HG02763 (cell line): ENCODE results near the gene PORCN.
"Not testable (repeated sequence)": the region's sequence is repeated elsewhere in the genome, so short reads cannot be mapped to it uniquely, and the experiment has no call there.

Experiments
- ATAC-seq: cut with Tn5 transposase; IDR thresholded peaks from one replicate; pipeline ENCODE4 v1.9.1; 2021; ENCODE audit warnings: mild to moderate bottlenecking, moderate library complexity; ENCODE audit not compliant: unreplicated experiment

The PORCN gene

DNA sequence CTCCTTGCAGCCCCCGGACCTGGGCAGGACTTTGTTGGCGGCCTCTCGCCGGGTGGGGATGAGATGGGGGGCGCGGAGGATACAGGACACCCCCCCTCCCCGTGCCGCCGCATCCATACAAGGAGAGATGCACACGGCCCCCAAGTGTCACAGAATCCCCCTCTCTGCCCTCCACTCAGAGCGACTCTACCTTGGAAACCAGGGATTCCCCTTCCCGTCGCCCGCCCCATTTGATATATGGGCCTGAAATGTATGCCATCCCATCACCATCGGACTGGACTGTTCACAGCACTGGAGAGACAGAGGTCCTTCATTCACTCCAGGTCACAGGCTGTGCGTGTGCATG, 426 bp downstream of the PORCN start:
- peak; percentile 14 for ATAC-seq

DNA sequence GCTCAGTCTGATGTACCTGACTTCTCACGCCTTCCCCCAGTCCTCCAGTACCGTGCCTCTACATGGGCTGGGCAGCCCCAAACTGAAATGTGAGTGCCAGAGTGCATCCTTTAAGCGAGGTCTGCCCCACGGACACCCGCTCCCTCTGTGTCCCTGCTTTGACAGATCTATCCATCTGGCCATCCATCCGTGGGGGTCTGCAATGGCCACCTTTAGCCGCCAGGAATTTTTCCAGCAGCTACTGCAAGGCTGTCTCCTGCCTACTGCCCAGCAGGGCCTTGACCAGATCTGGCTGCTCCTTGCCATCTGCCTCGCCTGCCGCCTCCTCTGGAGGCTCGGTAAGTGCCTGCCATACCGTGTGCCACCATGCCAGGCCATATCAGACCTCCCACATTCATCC, 827 bp downstream of the PORCN start:
- ATAC-seq: no peak

DNA sequence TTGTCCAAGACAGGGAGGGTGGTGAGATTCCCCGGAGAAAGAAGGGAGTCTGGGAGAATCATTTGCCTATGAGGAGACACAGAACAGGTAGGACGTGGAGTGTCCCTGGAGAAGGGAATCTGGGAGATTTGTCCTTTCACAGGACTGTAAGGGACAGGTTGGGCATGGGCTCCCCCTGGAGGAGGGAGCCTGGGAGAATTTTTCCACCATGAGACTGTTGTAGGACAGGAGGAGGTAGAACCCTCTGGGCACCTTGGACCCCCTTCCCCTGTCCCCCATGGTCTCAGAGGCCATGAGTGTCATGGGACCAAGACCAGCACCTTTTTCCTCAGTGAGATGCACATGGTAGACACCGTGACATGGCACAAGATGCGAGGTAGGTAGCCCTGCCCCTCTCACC, 2.8 kb downstream of the PORCN start:
- no peak for ATAC-seq

DNA sequence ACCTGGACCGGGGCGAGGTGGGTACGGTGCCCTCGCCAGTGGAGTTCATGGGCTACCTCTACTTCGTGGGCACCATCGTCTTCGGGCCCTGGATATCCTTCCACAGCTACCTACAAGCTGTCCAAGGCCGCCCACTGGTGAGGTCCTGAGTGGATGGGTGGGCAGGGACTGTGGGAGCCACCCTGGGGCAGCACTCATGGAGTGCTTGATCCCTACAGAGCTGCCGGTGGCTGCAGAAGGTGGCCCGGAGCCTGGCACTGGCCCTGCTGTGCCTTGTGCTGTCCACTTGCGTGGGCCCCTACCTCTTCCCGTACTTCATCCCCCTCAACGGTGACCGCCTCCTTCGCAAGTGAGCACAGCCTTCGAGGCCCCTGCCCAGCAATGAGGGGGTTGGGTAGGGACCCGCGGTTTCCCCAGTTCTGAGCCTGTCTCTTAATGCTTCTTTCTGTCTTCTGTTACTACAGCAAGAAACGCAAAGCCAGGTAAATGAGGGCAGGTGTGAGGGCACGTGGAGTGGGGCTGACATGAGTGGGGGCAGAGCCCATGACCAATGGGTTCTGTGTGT, 3.7 kb downstream of the PORCN start:
- no peak for ATAC-seq

DNA sequence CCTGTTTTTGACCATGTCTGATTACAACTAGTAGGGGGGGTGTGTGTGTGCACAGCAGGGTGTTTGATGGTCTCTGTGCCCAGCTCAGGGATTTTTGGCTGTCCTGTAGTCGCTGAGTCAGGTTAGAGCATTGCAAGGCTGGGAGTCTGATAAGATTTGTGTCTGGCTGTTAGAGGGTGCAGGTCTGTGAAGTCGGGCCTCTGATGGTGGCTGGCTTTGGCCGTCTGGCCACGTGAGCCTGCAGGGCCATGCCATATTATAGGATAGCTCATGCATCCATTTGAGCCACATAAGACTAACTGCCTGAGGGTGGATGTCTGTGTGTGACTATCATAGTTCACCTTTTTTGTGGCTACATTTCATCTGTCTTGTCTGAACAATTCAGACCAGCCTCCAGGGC, 4.9 kb downstream of the PORCN start:
- no peak for ATAC-seq

DNA sequence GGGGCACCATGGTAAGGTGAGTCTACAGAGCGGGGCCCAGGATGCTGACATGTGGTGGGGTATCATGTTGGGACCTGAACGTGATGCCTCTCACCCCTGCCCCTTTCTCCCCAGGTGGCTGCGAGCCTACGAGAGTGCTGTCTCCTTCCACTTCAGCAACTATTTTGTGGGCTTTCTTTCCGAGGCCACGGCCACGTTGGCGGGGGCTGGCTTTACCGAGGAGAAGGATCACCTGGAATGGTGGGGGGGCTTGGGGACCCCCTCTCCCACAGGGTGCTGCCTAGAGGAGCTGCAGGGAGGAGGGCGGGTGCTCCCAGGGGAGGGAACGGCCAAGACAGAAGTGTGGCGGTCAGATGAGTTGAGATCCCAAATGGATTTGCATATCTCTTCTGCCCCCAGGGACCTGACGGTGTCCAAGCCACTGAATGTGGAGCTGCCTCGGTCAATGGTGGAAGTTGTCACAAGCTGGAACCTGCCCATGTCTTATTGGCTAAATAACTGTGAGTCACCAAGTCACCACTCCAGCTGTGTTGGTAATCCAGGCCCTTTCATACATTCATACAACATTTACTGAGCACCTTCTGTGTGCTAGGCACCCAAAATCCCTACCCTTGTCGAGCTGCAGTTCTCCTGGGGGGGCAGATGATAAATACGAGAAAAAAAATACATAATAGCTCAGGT, 5.5 kb downstream of the PORCN start:
- no peak for ATAC-seq

DNA sequence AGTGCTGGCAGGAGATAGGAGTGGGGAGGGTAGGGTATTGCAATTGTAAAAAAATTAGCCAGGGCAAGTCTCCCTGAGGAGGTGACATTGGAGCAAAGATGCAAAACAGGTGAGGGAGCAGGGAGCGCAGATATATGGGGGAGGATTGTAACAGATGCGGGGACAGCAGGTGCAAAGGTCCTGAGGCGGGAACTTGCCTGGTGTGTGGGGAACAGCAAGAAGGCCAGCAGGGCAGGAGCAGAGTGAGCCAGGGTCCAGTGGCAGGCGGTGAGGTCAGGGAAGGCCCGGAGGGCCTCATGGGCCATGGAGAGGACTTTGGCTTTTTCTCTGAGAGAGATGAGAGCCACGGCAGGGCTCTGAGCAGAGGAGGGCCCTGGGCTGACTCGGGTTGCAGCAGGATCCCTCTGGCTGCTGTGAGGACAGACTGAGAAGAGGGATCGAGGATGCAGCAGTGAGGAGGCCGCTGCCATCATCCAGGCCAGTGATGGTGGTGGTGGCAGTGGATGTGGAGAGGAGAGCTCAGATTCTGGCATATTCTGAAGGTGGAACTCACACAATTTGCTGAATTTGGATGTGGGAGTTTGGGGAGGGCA, 6.2 kb downstream of the PORCN start:
- ATAC-seq: no peak

DNA sequence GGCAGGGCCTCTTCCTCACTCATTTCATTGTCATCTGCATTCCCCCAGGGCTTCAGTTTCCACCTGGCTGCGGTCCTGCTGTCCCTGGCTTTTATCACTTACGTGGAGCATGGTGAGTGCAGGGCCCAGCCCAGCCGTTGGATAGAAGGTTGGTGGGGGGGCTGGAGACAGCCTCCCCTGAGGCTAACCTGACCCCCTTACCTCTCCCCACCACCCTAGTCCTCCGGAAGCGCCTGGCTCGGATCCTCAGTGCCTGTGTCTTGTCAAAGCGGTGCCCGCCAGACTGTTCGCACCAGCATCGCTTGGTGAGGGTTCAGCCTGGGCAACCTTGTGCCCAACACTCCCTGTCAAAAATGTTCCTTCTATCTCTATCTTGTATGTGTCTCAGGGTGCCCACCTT, 7.0 kb downstream of the PORCN start:
- ATAC-seq: no peak

DNA sequence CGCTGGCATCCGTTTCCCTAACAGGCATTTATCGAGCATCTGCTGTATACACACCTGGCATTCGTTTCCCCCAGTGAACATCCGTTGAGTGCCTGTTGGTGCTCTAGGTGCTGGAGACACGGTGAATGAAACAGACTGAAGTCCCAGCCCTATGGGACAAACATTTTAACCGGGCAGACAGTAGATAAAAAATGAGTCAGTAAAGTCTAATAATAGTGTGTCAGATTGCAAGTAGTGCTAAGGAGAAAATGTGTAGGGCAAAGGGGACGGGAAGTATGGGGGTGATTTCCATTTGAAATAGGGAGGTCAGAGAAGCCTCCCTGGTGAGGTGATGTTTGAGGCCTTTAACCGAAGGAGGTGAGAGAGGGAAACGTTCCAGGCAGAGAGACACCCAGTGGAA, 7.5 kb downstream of the PORCN start:
- ATAC-seq: no peak

DNA sequence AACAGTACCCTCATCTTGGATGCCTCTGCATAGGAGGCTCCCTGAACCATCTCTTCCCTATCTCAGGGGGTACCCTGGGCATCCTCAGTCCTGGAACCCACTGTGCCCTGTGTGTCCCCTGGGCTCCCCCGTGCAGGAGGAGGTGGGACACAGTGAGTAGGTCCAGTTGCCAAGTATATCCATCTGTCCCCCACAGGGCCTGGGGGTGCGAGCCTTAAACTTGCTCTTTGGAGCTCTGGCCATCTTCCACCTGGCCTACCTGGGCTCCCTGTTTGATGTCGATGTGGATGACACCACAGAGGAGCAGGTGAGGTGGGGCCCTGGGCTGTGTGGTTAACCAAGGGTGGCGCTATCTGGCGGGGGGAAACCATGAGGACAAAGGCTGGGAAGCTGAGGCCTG, 8.2 kb downstream of the PORCN start:
- no peak for ATAC-seq

DNA sequence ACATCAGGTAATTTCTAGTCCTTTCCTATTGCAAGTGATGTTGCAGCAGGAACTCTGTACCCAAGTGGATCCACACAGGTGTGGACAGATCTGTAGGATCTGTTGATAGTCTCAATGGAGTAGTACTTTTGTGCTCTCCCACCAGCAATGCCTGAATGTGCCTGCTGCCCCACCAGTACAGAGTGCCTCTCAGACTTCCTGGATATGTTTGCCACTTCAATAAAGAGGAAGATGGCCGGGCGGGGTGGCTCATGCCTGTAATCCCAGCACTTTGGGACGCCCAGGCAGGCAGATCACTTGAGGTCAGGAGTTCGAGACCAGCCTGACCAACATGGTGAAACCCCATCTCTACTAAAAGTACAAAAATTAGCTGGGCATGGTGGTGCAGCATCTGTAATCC, 10.7 kb downstream of the PORCN start:
- ATAC-seq: not testable (repeated sequence)

DNA sequence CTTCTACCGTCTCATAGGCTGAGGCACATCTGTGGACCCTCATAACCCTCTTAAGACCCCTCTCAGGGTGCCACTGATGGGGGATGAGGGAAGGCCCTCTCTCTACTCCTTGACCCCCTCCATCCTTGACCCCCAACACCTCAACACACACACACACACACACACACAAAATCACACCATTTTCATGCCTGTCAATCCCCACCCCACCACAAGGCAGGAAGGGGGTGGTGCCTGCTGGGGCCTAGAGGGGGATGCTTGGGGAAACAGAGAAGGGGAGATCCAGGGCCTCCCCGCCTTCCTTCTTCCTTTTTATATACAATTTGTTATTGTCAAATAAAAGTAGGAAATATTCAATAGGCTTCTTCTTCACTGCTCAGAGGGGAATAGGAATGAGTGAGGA, 11.7 kb downstream of the PORCN start:
- no peak for ATAC-seq

DNA sequence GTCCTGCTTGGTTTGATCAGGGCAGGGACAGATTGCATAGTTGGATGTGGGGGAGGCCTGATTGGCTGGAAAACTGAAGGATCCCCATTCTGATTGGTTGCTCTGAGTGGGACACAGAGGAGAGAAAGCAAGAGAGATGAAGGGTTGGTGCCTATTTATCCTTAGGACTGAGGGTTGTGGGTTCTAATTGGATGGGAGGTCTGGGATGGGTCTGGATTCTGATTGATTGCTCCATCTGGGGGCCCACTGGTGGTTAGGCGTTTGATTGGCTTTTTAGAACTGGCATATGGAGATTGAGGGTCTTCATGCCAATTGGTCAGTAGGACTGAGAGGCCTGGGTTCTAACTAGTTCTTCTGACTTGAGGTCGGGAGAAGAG, 12.2 kb downstream of the PORCN start:
- no peak for ATAC-seq

DNA sequence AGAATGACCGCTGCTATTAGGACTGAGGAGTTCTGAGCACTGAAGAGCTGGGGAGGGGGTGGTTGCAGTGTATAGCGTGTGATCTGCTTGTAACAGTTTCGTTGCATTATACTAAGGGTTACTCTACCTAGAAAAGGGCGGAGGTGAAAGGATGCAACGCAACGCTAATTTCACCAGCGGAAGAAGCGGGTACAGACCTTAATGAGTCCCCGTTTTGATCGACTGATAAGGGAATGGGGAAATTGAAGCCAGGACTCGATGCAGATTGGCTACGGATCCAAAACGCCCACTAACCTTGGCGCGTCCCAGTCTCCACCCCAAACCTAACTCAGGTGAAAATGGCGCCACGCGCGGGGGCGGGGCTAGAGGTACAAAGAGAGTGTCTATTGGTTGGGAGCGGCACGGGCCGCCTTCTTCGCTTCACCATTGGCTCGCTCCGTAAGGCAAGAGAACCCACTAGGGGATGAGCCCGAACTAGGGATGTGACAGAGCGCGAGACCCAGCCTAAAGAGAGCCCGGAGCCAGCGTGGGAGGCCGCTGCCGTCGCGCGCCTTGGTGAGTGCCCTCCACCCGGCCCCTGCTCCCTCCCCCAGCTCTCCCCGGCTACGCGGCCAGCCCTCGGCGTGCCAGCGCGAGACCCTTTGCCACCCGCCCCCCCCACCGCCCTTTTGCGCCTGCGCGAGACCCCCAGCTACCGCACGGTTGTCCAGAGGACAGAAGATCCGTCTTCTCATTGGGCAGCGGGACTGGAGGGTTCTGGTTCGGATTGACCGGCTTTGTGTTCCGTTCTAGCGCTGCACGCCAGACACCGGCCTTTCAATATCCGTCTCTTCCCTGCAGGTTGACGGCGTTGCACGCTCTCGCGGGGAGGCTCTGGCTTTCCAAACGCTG, 12.8 kb downstream of the PORCN start, which contains the start of gene EBP:
Gene EBP, plus strand, starts transcription at position 456 of the 891 bp plus-strand sequence. CDS start 1,964 bp downstream, outside the sequence.
- ATAC-seq: peak; percentile 95

DNA sequence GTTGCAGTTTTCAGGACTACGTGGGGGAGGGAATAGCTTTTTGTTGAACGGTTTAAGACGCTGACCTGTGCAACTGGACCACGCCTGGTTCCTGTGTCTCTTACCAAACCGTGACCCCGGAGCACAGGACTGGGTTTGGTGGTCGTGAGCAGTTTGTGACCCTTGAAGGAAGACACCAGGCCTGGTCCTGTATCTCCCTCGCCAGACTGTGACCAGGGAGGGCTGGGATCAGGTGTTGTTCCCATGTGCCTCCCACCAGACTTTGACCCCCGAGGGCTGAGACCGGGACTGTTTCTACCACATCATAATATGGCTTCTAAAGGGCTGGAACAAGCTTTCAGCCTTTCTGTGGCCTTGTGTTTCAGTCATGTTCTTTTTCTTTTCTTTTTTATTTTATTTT, 13.5 kb downstream of the PORCN start:
- no peak for ATAC-seq

DNA sequence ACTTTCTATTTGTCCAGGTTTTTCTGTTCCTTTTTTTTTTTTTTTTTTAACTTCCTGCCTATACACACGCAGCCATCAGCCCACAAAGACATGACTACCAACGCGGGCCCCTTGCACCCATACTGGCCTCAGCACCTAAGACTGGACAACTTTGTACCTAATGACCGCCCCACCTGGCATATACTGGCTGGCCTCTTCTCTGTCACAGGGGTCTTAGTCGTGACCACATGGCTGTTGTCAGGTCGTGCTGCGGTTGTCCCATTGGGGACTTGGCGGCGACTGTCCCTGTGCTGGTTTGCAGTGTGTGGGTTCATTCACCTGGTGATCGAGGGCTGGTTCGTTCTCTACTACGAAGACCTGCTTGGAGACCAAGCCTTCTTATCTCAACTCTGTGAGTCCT, 14.9 kb downstream of the PORCN start:
- ATAC-seq: no peak

DNA sequence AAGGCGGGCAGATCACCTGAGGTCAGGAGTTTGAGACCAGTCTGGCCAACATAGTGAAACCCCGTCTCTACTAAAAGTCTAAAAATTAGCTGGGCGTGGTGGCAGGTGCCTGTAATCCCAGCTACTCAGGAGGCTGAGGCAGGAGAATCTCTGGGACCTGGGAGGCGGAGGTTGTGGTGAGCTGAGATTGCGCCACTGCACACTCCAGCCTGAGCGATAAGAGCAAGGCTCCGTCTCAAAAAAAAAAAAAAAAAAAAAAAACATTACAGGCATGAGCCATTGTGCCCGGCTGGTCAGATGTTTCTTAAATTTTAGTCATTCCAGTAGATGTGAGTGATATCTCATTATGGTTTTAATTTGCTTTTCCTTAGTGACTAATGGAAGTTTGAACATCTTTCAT, 17.1 kb downstream of the PORCN start:
- not testable (repeated sequence) for ATAC-seq

DNA sequence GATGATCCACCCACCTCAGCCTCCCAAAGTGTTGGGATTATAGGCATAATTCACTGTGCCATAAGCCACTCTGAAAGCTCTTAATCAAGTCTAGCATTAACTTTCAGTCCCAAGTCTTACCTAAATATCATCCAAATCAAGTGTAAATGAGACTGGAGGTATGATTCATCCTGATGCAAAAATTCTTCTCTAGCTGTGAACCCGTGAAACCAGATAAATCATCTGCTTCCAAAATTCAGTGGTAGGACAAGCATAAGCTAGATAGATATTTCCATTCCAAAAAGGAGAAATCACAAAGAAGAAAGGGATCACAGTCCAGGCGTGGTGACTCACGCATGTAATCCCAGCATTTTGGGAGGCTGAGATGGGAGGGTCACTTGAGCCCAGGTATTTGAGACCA, 21.9 kb downstream of the PORCN start:
- no peak for ATAC-seq

DNA sequence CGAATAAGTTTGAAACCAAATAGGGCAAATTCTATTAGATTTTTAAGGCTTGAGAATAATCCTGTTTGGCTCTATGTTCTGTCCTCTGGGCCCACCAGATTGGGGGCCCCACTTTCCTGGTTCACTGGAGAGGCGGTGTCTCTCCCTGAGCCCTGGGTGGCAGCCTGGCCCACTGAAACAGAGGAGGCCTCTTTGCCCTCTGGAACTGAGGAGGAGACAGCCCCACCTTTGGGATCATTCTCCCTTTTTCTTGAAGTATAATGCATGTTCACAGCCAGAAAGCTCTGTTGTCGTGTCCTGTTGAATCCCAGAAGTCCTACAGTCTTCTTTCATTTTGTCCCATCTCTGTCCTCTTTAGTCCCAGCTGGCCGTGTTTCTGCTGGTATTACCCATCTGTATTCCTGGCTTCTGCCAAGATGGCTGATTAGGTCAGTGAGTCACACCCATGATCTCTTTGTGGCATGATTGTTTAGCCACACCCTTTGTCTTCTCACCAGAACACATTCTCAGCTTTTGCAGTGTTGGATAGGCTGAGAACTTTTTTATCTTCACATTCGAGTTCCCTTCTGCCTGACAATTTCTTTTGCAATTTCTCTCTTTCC, 22.7 kb downstream of the PORCN start:
- ATAC-seq: no peak

DNA sequence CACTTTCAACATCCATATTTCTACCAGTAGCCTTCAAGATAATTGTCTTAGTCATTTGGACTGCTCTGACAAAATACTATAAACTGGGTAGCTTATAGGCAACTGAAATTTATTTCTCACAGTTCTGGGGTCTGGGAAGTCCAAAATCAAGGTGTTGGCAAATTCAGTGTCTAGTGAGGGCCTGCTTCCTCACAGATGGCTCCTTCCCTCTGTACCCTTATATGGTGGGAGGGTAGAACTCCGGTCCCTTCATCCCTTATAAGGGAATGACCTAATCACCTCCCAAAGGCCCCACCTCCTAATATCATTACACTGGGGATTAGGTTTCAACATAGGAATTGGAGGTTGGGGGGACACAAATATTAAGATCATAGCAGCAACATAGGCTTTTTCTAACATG, 23.4 kb downstream of the PORCN start:
- ATAC-seq: no peak

DNA sequence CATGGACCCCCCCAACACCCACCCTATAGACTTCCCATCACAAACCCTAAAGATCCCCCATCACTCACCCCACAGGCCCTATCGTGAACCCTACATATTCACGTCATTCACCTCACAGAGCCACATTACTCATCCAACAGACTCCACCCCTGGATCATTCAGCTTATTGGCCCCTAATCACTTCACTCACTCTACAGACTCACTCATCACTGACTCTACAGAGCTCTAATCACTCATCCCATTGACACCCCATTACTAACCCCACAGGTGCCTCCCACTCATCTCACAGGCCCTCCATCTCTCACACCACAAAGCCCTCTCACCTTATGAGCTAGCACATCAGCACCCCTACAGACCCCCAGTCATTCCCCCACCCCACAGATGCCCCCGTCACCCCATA, 24.4 kb downstream of the PORCN start:
- ATAC-seq: no peak
